ENCODE measurements around the gene MIF.

Gene MIF

GRCh38 chr22:23893945-23894709 is at the start of gene MIF:
MIF (plus strand) TSS chr22:23894383; CDS start chr22:23894475, 92 bp downstream.
- peak; percentile 92 for DNase-seq
- peaks cover 18% of the 10 kb centered on the region for H3K36me3 ChIP-seq (replicated peaks)
- TF ChIP-seq CTCF (IDR thresholded peaks at IDR 0.05; ENCODE audit: low read depth, low read length, missing control alignments), result peak; percentile 91
- H3K27ac ChIP-seq, result peak within 1 kb of the TSS; percentile 88
- H3K4me3 ChIP-seq (ENCODE audit: low read depth, low read length), result peak within 1 kb of the TSS; percentile 82
- H3K27me3 ChIP-seq (replicated peaks), result no peaks in the 10 kb centered on the region
- in situ Hi-C loops (cut with HindIII; ENCODE audit: low pct_ligation_motif_present, low sequenced_read_pairs), result no loop called here

GRCh38 chr22:23844739-23845202 is 49.4 kb upstream of the MIF start:
- Histone ChIP-seq H3K4me3 (ENCODE audit: low read depth, low read length) (no peak overlapping the region), H3K27ac (no peak overlapping the region), H3K36me3 (replicated peaks) (no peaks in the 10 kb centered on the region), H3K27me3 (replicated peaks) (no peaks in the 10 kb centered on the region)
- in situ Hi-C loops (cut with HindIII; ENCODE audit: low pct_ligation_motif_present, low sequenced_read_pairs), result no loop called here
- no peak for DNase-seq
- no peak for TF ChIP-seq CTCF (IDR thresholded peaks at IDR 0.05; ENCODE audit: low read depth, low read length, missing control alignments)

- in situ Hi-C loops (cut with HindIII; ENCODE audit: low pct_ligation_motif_present, low sequenced_read_pairs), result no loop called here
- DNase-seq, result no peak
Measured at GRCh38 chr22:23845265-23846080, 48.7 kb upstream of the MIF start.

GRCh38 chr22:23846081-23846469 is 48.1 kb upstream of the MIF start:
- in situ Hi-C loops (cut with HindIII; ENCODE audit: low pct_ligation_motif_present, low sequenced_read_pairs), result no loop called here
- Histone ChIP-seq H3K27me3 (replicated peaks) (no peaks in the 10 kb centered on the region), H3K4me3 (ENCODE audit: low read depth, low read length) (no peak overlapping the region), H3K36me3 (replicated peaks) (no peaks in the 10 kb centered on the region), H3K27ac (no peak overlapping the region)
- DNase-seq, result no peak
- TF ChIP-seq CTCF (IDR thresholded peaks at IDR 0.05; ENCODE audit: low read depth, low read length, missing control alignments), result no peak

More at GRCh38 chr22:23845265-23846080, 48.7 kb upstream of the MIF start:
- Histone ChIP-seq H3K27ac (no peak overlapping the region), H3K36me3 (replicated peaks) (no peaks in the 10 kb centered on the region), H3K27me3 (replicated peaks) (no peaks in the 10 kb centered on the region), H3K4me3 (ENCODE audit: low read depth, low read length) (no peak overlapping the region)
- no peak for TF ChIP-seq CTCF (IDR thresholded peaks at IDR 0.05; ENCODE audit: low read depth, low read length, missing control alignments)

- DNase-seq, result no peak
- in situ Hi-C loops (cut with HindIII; ENCODE audit: low pct_ligation_motif_present, low sequenced_read_pairs), result no loop called here
- no peaks in the 10 kb centered on the region for H3K36me3 ChIP-seq (replicated peaks)
- H3K27me3 ChIP-seq (replicated peaks), result no peaks in the 10 kb centered on the region
- no peak for TF ChIP-seq CTCF (IDR thresholded peaks at IDR 0.05; ENCODE audit: low read depth, low read length, missing control alignments)
- H3K4me3 ChIP-seq (ENCODE audit: low read depth, low read length), result no peak overlapping the region
- H3K27ac ChIP-seq, result no peak overlapping the region
Measured at GRCh38 chr22:23847310-23847920, 46.8 kb upstream of the MIF start.

All from brain microvascular endothelial cell (primary cell).